ENCODE measurements around the gene CD70.

DNA sequence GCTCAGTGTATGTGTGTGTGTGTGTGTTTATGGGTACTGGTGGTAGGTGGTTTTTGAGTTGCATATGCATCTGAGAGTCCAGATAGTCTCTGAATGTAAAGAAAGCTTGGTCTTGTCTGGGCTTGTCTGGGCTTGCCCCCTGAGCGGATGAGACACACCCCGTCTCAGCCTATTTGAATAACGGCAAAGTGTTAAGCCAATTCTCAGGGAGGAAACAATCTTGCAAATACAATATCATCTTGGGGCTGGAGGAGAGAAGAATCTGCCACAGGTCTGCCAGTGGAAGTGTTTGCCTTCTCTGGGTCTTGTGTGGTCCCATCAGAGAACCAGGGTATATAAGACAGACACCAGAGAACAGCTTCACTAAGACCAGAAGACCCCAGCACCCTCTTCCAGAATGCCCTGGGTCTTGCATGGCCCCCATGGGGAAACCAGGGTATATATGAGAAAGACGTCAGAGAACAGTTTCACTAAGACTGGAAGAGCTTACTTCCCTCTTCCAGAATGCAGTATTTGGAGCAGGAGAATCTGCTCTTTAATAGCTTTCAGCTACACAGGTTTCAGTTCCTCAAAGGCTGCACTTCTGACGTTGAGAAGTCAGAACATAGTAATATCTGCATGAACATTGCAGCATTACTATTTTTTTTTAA lies 13.3 kb downstream of the CD70 start:
- TF ChIP-seq, protein P1, sequence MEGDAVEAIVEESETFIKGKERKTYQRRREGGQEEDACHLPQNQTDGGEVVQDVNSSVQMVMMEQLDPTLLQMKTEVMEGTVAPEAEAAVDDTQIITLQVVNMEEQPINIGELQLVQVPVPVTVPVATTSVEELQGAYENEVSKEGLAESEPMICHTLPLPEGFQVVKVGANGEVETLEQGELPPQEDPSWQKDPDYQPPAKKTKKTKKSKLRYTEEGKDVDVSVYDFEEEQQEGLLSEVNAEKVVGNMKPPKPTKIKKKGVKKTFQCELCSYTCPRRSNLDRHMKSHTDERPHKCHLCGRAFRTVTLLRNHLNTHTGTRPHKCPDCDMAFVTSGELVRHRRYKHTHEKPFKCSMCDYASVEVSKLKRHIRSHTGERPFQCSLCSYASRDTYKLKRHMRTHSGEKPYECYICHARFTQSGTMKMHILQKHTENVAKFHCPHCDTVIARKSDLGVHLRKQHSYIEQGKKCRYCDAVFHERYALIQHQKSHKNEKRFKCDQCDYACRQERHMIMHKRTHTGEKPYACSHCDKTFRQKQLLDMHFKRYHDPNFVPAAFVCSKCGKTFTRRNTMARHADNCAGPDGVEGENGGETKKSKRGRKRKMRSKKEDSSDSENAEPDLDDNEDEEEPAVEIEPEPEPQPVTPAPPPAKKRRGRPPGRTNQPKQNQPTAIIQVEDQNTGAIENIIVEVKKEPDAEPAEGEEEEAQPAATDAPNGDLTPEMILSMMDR (IDR thresholded peaks at IDR 0.05) = no peak
- TF ChIP-seq POLR2A (IDR thresholded peaks at IDR 0.05) = no peak

Data from thyroid gland (tissue), 4 donors.